Astrocyte (in vitro differentiated cells and primary cell): ENCODE results near the gene ARHGAP44.

ENCODE experiments used
- EZH2 ChIP-seq: IDR thresholded peaks from 2 replicates; pipeline ENCODE4 v1.6.1; 2012; ENCODE audit warnings: mild to moderate bottlenecking, low read length, inconsistent platforms; ENCODE audit not compliant: insufficient read depth
- TF ChIP-seq, protein P1 (sequence below): IDR thresholded peaks from 2 replicates; pipeline ENCODE4 v1.5.1; 2011; ENCODE audit warnings: low read depth, mild to moderate bottlenecking, inconsistent platforms, low read length, moderate library complexity; ENCODE audit not compliant: insufficient read depth

DNA sequence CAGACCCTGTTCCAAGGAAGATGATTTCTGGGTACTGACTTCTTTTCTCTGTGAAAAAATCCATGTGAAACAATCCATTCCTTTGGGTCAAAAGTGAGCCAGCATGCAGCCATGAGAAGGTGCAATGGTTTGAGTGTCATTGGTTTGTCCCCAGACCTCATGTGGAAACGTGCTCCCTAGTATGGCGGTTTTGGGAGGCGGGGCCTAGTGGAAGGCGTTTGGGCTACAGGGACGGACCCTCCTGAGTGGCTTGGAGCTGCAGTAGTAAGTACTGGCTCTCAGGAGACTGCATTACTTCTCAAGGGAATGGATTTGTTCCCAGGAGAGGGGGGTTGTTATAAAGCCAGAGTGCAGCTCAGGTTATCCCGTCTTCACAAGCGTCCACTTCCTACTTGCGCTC, 209.2 kb downstream of the ARHGAP44 start:
- TF ChIP-seq, protein P1, sequence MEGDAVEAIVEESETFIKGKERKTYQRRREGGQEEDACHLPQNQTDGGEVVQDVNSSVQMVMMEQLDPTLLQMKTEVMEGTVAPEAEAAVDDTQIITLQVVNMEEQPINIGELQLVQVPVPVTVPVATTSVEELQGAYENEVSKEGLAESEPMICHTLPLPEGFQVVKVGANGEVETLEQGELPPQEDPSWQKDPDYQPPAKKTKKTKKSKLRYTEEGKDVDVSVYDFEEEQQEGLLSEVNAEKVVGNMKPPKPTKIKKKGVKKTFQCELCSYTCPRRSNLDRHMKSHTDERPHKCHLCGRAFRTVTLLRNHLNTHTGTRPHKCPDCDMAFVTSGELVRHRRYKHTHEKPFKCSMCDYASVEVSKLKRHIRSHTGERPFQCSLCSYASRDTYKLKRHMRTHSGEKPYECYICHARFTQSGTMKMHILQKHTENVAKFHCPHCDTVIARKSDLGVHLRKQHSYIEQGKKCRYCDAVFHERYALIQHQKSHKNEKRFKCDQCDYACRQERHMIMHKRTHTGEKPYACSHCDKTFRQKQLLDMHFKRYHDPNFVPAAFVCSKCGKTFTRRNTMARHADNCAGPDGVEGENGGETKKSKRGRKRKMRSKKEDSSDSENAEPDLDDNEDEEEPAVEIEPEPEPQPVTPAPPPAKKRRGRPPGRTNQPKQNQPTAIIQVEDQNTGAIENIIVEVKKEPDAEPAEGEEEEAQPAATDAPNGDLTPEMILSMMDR: no peak
- TF ChIP-seq EZH2: no peak
